VCaP (cell line): ENCODE data around the gene ZNF292.
"Not testable (repeated sequence)": the region's sequence is repeated elsewhere in the genome, so short reads cannot be mapped to it uniquely, and the experiment has no call there.

ENCODE experiments used
- H3K27ac ChIP-seq: fragments of 450-650 bp; 2 replicates; pipeline ENCODE4 v1.5.1; 2017
- CTCF ChIP-seq: fragments of 450-650 bp; conservative IDR thresholded peaks from 2 replicates; pipeline ENCODE4 v1.5.1; 2017; ENCODE audit warnings: mild to moderate bottlenecking, moderate library complexity

The ZNF292 gene

GRCh38 chr6:87124074-87124473, 31.3 kb upstream of the ZNF292 start:
- H3K27ac ChIP-seq: no peak overlapping the region

GRCh38 chr6:87126501-87126900, 28.9 kb upstream of the ZNF292 start:
- no peak overlapping the region for H3K27ac ChIP-seq
- no peak for TF ChIP-seq CTCF

More at GRCh38 chr6:87124074-87124473, 31.3 kb upstream of the ZNF292 start:
- no peak for TF ChIP-seq CTCF

GRCh38 chr6:87127737-87128136, 27.6 kb upstream of the ZNF292 start:
- TF ChIP-seq CTCF: no peak
- H3K27ac ChIP-seq: no peak overlapping the region

- H3K27ac ChIP-seq: no peak overlapping the region
- TF ChIP-seq CTCF: no peak
Observed at GRCh38 chr6:87136963-87137362, 18.4 kb upstream of the ZNF292 start.

- H3K27ac ChIP-seq: no peak overlapping the region
- TF ChIP-seq CTCF: peak; percentile 68
Observed at GRCh38 chr6:87139236-87139635, 16.1 kb upstream of the ZNF292 start.

GRCh38 chr6:87139927-87140326, 15.4 kb upstream of the ZNF292 start:
- not testable (repeated sequence) for H3K27ac ChIP-seq

GRCh38 chr6:87146363-87146762, 9.0 kb upstream of the ZNF292 start:
- no peak overlapping the region for H3K27ac ChIP-seq
- no peak for TF ChIP-seq CTCF

GRCh38 chr6:87150406-87150805, 5.0 kb upstream of the ZNF292 start:
- H3K27ac ChIP-seq: no peak overlapping the region
- no peak for TF ChIP-seq CTCF
